ENCODE results near the gene TRIM54. TPM values are rescaled to one million over a fixed set of nuclear protein-coding genes. Genes with fewer than 3 reads are reported as not detected.

TRIM54 gene
- total and polyA plus RNA-seq, 2 of the 4 experiments (the other 2 are of a cell fraction), result 0.15 TPM; not detected in 1

DNA sequence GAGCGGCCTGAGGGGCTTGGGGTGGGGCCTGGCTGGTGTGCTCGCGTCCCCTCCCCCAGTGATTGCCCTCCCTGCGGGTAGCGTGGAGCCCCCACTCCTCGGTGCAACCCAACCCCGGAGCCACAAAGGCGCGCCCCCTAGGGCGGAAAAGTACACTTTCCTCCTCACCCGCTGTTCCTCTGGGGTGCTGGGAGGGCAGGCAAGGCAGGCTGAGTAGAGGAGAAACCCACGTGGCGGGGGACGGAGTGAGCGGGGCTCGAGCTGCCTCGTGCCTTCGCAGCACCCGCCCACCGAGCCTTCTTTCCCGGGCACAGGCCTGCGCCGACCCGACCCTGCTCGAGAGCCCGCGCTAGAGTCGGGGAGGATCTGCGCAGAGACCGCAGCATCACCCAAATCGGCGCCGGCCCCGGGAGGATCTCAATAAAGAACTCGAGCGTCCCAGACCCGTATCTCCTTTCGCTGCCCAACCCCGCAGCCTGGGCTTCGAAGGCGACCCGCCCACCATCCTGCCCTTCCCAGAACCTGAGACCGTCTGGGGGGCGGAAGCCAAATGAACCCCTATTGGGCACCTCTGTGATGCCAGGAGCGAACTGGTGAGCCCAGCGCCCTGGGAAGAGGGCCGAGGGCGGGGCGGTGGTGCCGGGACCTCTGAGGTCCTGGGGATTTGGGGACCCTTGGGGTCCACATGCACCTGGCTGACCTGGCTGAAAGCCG, 24.5 kb downstream of the TRIM54 start (continued):
- TF ChIP-seq RCOR1 (IDR thresholded peaks at IDR 0.05; ENCODE audit: insufficient replicate concordance, low read length), result no peak

DNA sequence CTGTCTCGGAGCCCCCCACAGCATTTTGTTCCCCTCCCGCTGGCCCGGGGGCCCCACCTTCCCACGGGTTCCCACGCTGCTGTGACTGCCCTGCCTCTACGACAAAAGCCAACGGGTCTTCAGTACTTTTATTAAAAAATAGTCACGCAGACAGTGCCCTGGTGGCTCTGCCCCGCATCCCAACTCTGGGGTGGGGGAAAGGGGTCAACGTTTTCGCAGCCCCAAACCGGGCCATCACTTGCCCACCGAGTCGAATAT, 25.0 kb downstream of the TRIM54 start:
- TF ChIP-seq, protein P1, sequence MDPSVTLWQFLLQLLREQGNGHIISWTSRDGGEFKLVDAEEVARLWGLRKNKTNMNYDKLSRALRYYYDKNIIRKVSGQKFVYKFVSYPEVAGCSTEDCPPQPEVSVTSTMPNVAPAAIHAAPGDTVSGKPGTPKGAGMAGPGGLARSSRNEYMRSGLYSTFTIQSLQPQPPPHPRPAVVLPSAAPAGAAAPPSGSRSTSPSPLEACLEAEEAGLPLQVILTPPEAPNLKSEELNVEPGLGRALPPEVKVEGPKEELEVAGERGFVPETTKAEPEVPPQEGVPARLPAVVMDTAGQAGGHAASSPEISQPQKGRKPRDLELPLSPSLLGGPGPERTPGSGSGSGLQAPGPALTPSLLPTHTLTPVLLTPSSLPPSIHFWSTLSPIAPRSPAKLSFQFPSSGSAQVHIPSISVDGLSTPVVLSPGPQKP (IDR thresholded peaks at IDR 0.05; ENCODE audit: borderline replicate concordance, low read depth, low read length), result no peak
- TF ChIP-seq MAZ (IDR thresholded peaks at IDR 0.05; ENCODE audit: borderline replicate concordance, low read depth, low read length), result no peak
- Histone ChIP-seq H2BK5ac (ENCODE audit: low read depth, low read length, poor library complexity, severe bottlenecking) (no peak overlapping the region), H3K36me3 (ENCODE audit: control insufficient read depth, insufficient read depth, low read length) (peaks cover 14% of the 10 kb centered on the region), H2BK120ac (ENCODE audit: low read depth, low read length) (no peak overlapping the region), H3K9me1 (ENCODE audit: insufficient read depth, low read length) (no peaks in the 10 kb centered on the region; the same call in 1 of the 2 replicates), H3K23ac (ENCODE audit: low read depth, low read length) (no peak overlapping the region), H2BK20ac (ENCODE audit: low read depth, low read length) (no peak overlapping the region), H3K4me3 (ENCODE audit: insufficient read depth, low read depth, low read length) (no peak overlapping the region), H2AFZ (replicated peaks; ENCODE audit: low read length, poor library complexity) (no peak overlapping the region), H4K20me1 (ENCODE audit: insufficient read depth, low read length) (peaks cover 10% of the 10 kb centered on the region), H3K27me3 (ENCODE audit: control insufficient read depth, insufficient read depth, low read length) (peaks cover 41% of the 10 kb centered on the region), H2AK5ac (ENCODE audit: low read depth, low read length) (no peak overlapping the region), H4K5ac (ENCODE audit: low read depth, low read length) (no peak overlapping the region), H3K4me1 (ENCODE audit: control insufficient read depth, insufficient read depth, low read length) (no peaks in the 10 kb centered on the region; the same call in 1 of the 2 replicates), H3K4me2 (ENCODE audit: low read depth, low read length) (no peak overlapping the region), H3K18ac (ENCODE audit: low read depth, low read length) (no peak overlapping the region), H2AK9ac (replicated peaks; ENCODE audit: low read depth, low read length, poor library complexity) (no peak overlapping the region), H3K79me1 (ENCODE audit: low read depth in 1 of 2, low read length in 2 of 2) (no peaks in the 10 kb centered on the region), H3K9ac (ENCODE audit: low read depth, low read length) (no peak overlapping the region), H3K14ac (replicated peaks; ENCODE audit: low read depth, low read length) (no peak overlapping the region), H3K9me3 (ENCODE audit: control insufficient read depth, insufficient read depth, low read length) (no peaks in the 10 kb centered on the region; the same call in 1 of the 2 replicates), H3K27ac (ENCODE audit: insufficient read depth, low read length) (no peak overlapping the region), H2BK15ac (ENCODE audit: low read depth, low read length) (no peak overlapping the region), H3K4ac (ENCODE audit: low read depth, low read length) (no peak overlapping the region), H4K8ac (ENCODE audit: low read depth in 2 of 2, low read length in 2 of 2) (no peak overlapping the region), H3K56ac (ENCODE audit: extremely low read depth, insufficient read depth, low read length) (no peak overlapping the region), H4K91ac (ENCODE audit: insufficient read depth, low read depth, low read length) (no peak overlapping the region)
- WGBS, 2 experiments (ENCODE audit: extremely low coverage in 2 of 2, insufficient read length in 1 of 2), result 0% methylated on average over 1 of the region's 14 CpGs; no CpG with 5 or more reads in 1 of the 2 experiments
- intact Hi-C loops (cut with micrococcal nuclease) (no loop called here), in situ Hi-C loops (cut with MboI; ENCODE audit: low sequenced_read_pairs) (no loop called here), dilution Hi-C loops (cut with HindIII; ENCODE audit: low sequenced_read_pairs, unreplicated experiment) (no loop called here)
- no TSS peak for BruUV-seq (replicated peaks)
- DNase-seq (no peak), ATAC-seq (ENCODE audit: low read depth) (no peak)
- ChIA-PET CTCF (no interaction called here), POLR2A (ENCODE audit: unreplicated experiment) (interaction anchor here (0.6 kb wide), 1 partner anchor 60 kb away, joined by 3 read pairs; no protein-coding TSS in a partner anchor)

Data from IMR-90 (cell line).